Peyer's patch (tissue), 4 donors: ENCODE results near the gene FAM20C.

Experiments
- CTCF ChIP-seq, 6 experiments: fragments of 450-650 bp in 4 of 6; fragments of 200-600 bp in 2 of 6; sonication (generic) in 1 of 6; IDR thresholded peaks; one replicate each; pipeline ENCODE4 v1.5.1; 2017 to 2019; ENCODE audit warnings: antibody characterized with exemption in 6 of 6, mild to moderate bottlenecking in 3 of 6, moderate library complexity in 1 of 6
- POLR2A ChIP-seq, 2 donors: fragments of 450-650 bp; IDR thresholded peaks; one replicate each; pipeline ENCODE4 v1.5.1; 2017; ENCODE audit warnings: antibody characterized with exemption in 2 of 2, mild to moderate bottlenecking in 2 of 2, moderate library complexity in 2 of 2

GRCh38 chr7:191981-192649 is at the start of gene FAM20C:
- peak in 1 of 6 experiments; percentile 10 for TF ChIP-seq CTCF (IDR thresholded peaks at IDR 0.05)
- peak; percentile 63 to 79 for TF ChIP-seq POLR2A (IDR thresholded peaks at IDR 0.05)
